HG03066 (cell line): ENCODE results near the gene RBBP4.
"Not testable (repeated sequence)": the region's sequence is repeated elsewhere in the genome, so short reads cannot be mapped to it uniquely, and the experiment has no call there.

Experiments used
- ATAC-seq: cut with Tn5 transposase; IDR thresholded peaks from one replicate; pipeline ENCODE4 v1.9.1; 2021; ENCODE audit warnings: low read depth; ENCODE audit not compliant: unreplicated experiment

The RBBP4 gene

GRCh38 chr1:32650752-32651460 is at the start of gene RBBP4:
Gene RBBP4, plus strand, starts transcription at chr1:32651208. Its CDS starts 99 bp downstream, at chr1:32651307.
- peak; percentile 76 for ATAC-seq

- ATAC-seq, result no peak
Observed at GRCh38 chr1:32605711-32606424, 45.1 kb upstream of the RBBP4 start.

- ATAC-seq, result no peak
Observed at GRCh38 chr1:32606565-32607371, 44.2 kb upstream of the RBBP4 start.

- ATAC-seq, result no peak
Observed at GRCh38 chr1:32609180-32609579, 41.8 kb upstream of the RBBP4 start.

- ATAC-seq, result no peak
Observed at GRCh38 chr1:32611859-32612188, 39.2 kb upstream of the RBBP4 start.

GRCh38 chr1:32612189-32612881 is 38.7 kb upstream of the RBBP4 start:
- ATAC-seq, result no peak

GRCh38 chr1:32613472-32613871 is 37.5 kb upstream of the RBBP4 start:
- no peak for ATAC-seq

- no peak for ATAC-seq
Observed at GRCh38 chr1:32618673-32619221, 32.3 kb upstream of the RBBP4 start.

- peak; percentile 83 for ATAC-seq
Observed at GRCh38 chr1:32619701-32620485, 31.1 kb upstream of the RBBP4 start.

- ATAC-seq, result no peak
Observed at GRCh38 chr1:32622205-32622604, 28.8 kb upstream of the RBBP4 start.

GRCh38 chr1:32622806-32623681 is 28.0 kb upstream of the RBBP4 start:
- ATAC-seq, result no peak

- no peak for ATAC-seq
Observed at GRCh38 chr1:32623775-32624174, 27.2 kb upstream of the RBBP4 start.

GRCh38 chr1:32626176-32626575 is 24.8 kb upstream of the RBBP4 start:
- ATAC-seq, result no peak

- peak; percentile 75 for ATAC-seq
Observed at GRCh38 chr1:32627596-32628162, 23.3 kb upstream of the RBBP4 start.

- ATAC-seq, result not testable (repeated sequence)
Observed at GRCh38 chr1:32630173-32630572, 20.8 kb upstream of the RBBP4 start.

- ATAC-seq, result no peak
Observed at GRCh38 chr1:32632829-32633228, 18.2 kb upstream of the RBBP4 start.

- ATAC-seq, result no peak
Observed at GRCh38 chr1:32635508-32636277, 15.3 kb upstream of the RBBP4 start.
